ENCODE data around the gene APLNR. TPM values are rescaled to one million over a fixed set of nuclear protein-coding genes. Genes with fewer than 3 reads are reported as not detected.

The APLNR gene
- total RNA-seq, 1 experiment from 2014 or later = 0.39 TPM

DNA sequence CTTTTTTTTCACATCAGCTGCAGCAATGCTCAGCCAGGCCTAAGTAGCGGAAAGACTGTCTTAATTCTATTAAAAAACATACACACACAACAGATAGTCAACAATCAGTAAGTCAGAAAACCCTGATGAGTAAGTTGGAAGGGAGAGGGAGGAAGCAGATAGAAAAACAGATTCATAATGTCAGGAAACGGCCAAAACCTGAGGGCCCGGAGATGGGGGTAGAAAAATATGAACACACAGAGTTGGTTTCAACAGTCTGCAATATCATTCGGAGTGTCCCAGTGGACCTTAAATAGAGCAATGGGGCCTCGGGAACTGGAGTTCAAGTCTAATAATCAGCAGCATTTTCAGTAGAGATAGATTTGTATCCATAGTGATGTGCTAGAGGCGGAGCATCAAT is 40.5 kb downstream of the APLNR start:
- Histone ChIP-seq H2AK5ac (ENCODE audit: insufficient read length, low read length) (no peak overlapping the region), H3T11ph (ENCODE audit: low read length) (no peak overlapping the region), H3K79me1 (ENCODE audit: insufficient read depth, low read depth, low read length, poor library complexity, severe bottlenecking) (no peaks in the 10 kb centered on the region), H3K56ac (ENCODE audit: insufficient read length, low read depth, low read length) (no peak overlapping the region), H3K4ac (ENCODE audit: low read depth, low read length) (no peak overlapping the region), H3K14ac (ENCODE audit: insufficient read depth, low read length) (no peak overlapping the region), H3K23ac (ENCODE audit: insufficient read length, low read depth, low read length) (no peak overlapping the region), H2BK15ac (ENCODE audit: low read depth, low read length) (no peak overlapping the region), H3K79me2 (ENCODE audit: insufficient read depth, low read length) (no peaks in the 10 kb centered on the region), H4K5ac (ENCODE audit: insufficient read length, low read depth, low read length) (no peak overlapping the region), H3K27me3 (ENCODE audit: insufficient read depth, low read length) (no peaks in the 10 kb centered on the region; the same call in 1 of the 2 replicates), H3K4me1 (ENCODE audit: insufficient read depth, low read length) (no peaks in the 10 kb centered on the region), H2BK20ac (ENCODE audit: low read depth, low read length, poor library complexity, severe bottlenecking) (no peak overlapping the region), H3K4me2 (ENCODE audit: insufficient read depth, insufficient read length, low read length) (no peak overlapping the region), H2AFZ (ENCODE audit: low read length) (no peak overlapping the region), H3K27ac (ENCODE audit: insufficient read length, low read depth, low read length) (no peak overlapping the region), H3K9ac (ENCODE audit: extremely low read depth, insufficient read length, low read length) (no peak overlapping the region), H3K23me2 (ENCODE audit: insufficient read length, low read depth, low read length, poor library complexity, severe bottlenecking) (no peaks in the 10 kb centered on the region), H4K8ac (replicated peaks; ENCODE audit: insufficient read length, low read depth, low read length) (no peak overlapping the region), H2BK12ac (ENCODE audit: insufficient read length, low read depth, low read length) (no peak overlapping the region), H2BK120ac (ENCODE audit: low read depth, low read length, poor library complexity, severe bottlenecking) (no peak overlapping the region), H3K18ac (ENCODE audit: insufficient read length, low read depth, low read length) (no peak overlapping the region), H4K91ac (ENCODE audit: insufficient read length, low read depth, low read length) (no peak overlapping the region), H2BK5ac (ENCODE audit: insufficient read length, low read length) (no peak overlapping the region), H3K9me3 (ENCODE audit: control insufficient read depth, low read depth, low read length) (no peaks in the 10 kb centered on the region), H4K20me1 (ENCODE audit: control insufficient read depth, insufficient read depth, insufficient read length) (no peaks in the 10 kb centered on the region)
- Mint-ChIP-seq H3K4me3 (no peak overlapping the region), H3K9me3 (no peaks in the 10 kb centered on the region; a peak in 2 of 5 replicates), H3K4me1 (peaks cover 17% of the 10 kb centered on the region in 2 experiments), H3K36me3 (ENCODE audit: insufficient read depth in 1 of 3, low read depth in 3 of 3) (no peaks in the 10 kb centered on the region), H3K27me3 (ENCODE audit: low read depth) (no peaks in the 10 kb centered on the region; the same call in 1 of the 2 replicates), H3K27ac (no peak overlapping the region)
- DNase-seq = no peak
- TF ChIP-seq, protein P1, sequence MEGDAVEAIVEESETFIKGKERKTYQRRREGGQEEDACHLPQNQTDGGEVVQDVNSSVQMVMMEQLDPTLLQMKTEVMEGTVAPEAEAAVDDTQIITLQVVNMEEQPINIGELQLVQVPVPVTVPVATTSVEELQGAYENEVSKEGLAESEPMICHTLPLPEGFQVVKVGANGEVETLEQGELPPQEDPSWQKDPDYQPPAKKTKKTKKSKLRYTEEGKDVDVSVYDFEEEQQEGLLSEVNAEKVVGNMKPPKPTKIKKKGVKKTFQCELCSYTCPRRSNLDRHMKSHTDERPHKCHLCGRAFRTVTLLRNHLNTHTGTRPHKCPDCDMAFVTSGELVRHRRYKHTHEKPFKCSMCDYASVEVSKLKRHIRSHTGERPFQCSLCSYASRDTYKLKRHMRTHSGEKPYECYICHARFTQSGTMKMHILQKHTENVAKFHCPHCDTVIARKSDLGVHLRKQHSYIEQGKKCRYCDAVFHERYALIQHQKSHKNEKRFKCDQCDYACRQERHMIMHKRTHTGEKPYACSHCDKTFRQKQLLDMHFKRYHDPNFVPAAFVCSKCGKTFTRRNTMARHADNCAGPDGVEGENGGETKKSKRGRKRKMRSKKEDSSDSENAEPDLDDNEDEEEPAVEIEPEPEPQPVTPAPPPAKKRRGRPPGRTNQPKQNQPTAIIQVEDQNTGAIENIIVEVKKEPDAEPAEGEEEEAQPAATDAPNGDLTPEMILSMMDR (conservative IDR thresholded peaks at IDR 0.05) = no peak
- WGBS (ENCODE audit: extremely low coverage, insufficient read length, low lambda C conversion rate) = no CpG with 5 or more reads among the region's 6 CpGs
